ENCODE data around the gene FKTN.

The FKTN gene

GRCh38 chr9:105625088-105625487, 67.2 kb downstream of the FKTN start:
- TF ChIP-seq CTCF (IDR thresholded peaks at IDR 0.05; ENCODE audit: insufficient read depth, low read length, poor library complexity, severe bottlenecking), result no peak
- no peaks in the 10 kb centered on the region for H3K27me3 ChIP-seq (replicated peaks; ENCODE audit: control insufficient read depth, insufficient read depth, low read length)
- no peak overlapping the region for H3K4me3 ChIP-seq (replicated peaks; ENCODE audit: low read depth, low read length)
- H3K36me3 ChIP-seq (ENCODE audit: control insufficient read depth, insufficient read depth, low read length), result no peaks in the 10 kb centered on the region
- no peak for DNase-seq (ENCODE audit: extremely low read depth, insufficient read length)

DNA sequence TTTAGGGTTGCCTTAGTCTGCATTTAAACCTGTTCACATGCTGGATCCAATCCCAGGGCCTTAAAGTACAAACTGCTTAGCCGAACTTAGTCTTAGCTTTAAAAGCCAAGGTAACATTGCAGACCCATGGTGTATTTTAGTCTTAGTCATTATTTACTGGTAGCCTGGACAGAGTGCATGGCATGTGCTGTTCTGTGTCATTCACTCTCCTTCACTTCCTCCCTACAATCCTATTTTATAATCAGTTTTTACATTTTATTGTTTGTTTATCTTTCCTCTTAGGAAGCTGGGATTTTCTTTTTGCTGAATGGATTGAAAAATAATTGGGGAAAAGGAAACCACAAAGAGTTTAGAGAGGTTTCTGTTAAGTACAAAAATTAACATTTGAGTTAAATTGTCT, 74.9 kb downstream of the FKTN start:
- no peak for TF ChIP-seq CTCF (IDR thresholded peaks at IDR 0.05; ENCODE audit: insufficient read depth, low read length, poor library complexity, severe bottlenecking)

DNA sequence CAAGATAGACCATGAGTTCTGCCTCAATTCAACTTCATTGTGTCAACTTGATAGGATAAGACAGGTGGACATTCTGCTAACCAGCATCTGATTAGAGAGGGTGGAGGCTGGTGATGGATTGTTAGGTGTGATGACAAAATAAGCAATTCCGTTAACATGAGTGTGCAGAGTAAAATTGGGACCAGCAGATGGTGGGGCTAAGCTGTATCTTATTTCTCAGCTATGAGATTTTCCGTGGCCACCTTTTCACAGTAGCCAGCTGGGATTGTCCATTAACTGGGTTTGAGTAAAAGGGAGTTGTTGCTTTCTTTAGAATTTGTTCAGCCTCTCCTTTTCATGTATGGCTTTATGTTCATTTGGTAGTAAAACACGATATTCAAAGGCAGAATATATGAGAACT, 75.5 kb downstream of the FKTN start:
- Histone ChIP-seq H3K27me3 (replicated peaks; ENCODE audit: control insufficient read depth, insufficient read depth, low read length) (no peaks in the 10 kb centered on the region), H3K4me3 (replicated peaks; ENCODE audit: low read depth, low read length) (no peak overlapping the region), H3K36me3 (ENCODE audit: control insufficient read depth, insufficient read depth, low read length) (no peaks in the 10 kb centered on the region)
- DNase-seq (ENCODE audit: extremely low read depth, insufficient read length), result no peak
- TF ChIP-seq CTCF (IDR thresholded peaks at IDR 0.05; ENCODE audit: insufficient read depth, low read length, poor library complexity, severe bottlenecking), result no peak

More for the DNA sequence above, 74.9 kb downstream of the FKTN start:
- no peak overlapping the region for H3K4me3 ChIP-seq (replicated peaks; ENCODE audit: low read depth, low read length)
- no peaks in the 10 kb centered on the region for H3K27me3 ChIP-seq (replicated peaks; ENCODE audit: control insufficient read depth, insufficient read depth, low read length)
- H3K36me3 ChIP-seq (ENCODE audit: control insufficient read depth, insufficient read depth, low read length), result no peaks in the 10 kb centered on the region
- no peak for DNase-seq (ENCODE audit: extremely low read depth, insufficient read length)

GRCh38 chr9:105636331-105636730, 78.4 kb downstream of the FKTN start:
- TF ChIP-seq CTCF (IDR thresholded peaks at IDR 0.05; ENCODE audit: insufficient read depth, low read length, poor library complexity, severe bottlenecking), result no peak
- DNase-seq (ENCODE audit: extremely low read depth, insufficient read length), result no peak
- no peaks in the 10 kb centered on the region for H3K27me3 ChIP-seq (replicated peaks; ENCODE audit: control insufficient read depth, insufficient read depth, low read length)
- H3K4me3 ChIP-seq (replicated peaks; ENCODE audit: low read depth, low read length), result no peak overlapping the region
- H3K36me3 ChIP-seq (ENCODE audit: control insufficient read depth, insufficient read depth, low read length), result no peaks in the 10 kb centered on the region

GRCh38 chr9:105637787-105638395, 80.0 kb downstream of the FKTN start:
- Histone ChIP-seq H3K4me3 (replicated peaks; ENCODE audit: low read depth, low read length) (no peak overlapping the region), H3K27me3 (replicated peaks; ENCODE audit: control insufficient read depth, insufficient read depth, low read length) (no peaks in the 10 kb centered on the region), H3K36me3 (ENCODE audit: control insufficient read depth, insufficient read depth, low read length) (no peaks in the 10 kb centered on the region)
- peak; percentile 68 for TF ChIP-seq CTCF (IDR thresholded peaks at IDR 0.05; ENCODE audit: insufficient read depth, low read length, poor library complexity, severe bottlenecking)
- DNase-seq (ENCODE audit: extremely low read depth, insufficient read length), result no peak

GRCh38 chr9:105639936-105640335, 82.0 kb downstream of the FKTN start:
- DNase-seq (ENCODE audit: extremely low read depth, insufficient read length), result no peak
- TF ChIP-seq CTCF (IDR thresholded peaks at IDR 0.05; ENCODE audit: insufficient read depth, low read length, poor library complexity, severe bottlenecking), result no peak
- Histone ChIP-seq H3K36me3 (ENCODE audit: control insufficient read depth, insufficient read depth, low read length) (no peaks in the 10 kb centered on the region), H3K27me3 (replicated peaks; ENCODE audit: control insufficient read depth, insufficient read depth, low read length) (no peaks in the 10 kb centered on the region), H3K4me3 (replicated peaks; ENCODE audit: low read depth, low read length) (no peak overlapping the region)

All from GM06990 (cell line).